GM21619 (cell line): Measurements from ENCODE around the gene TGFB3.

Source experiments
- ATAC-seq: cut with Tn5 transposase; IDR thresholded peaks from one replicate; pipeline ENCODE4 v1.9.1; 2021; ENCODE audit not compliant: unreplicated experiment

TGFB3 gene

GRCh38 chr14:75909630-75910029 lies 72.2 kb downstream of the TGFB3 start:
- no peak for ATAC-seq
